Measurements from ENCODE around the gene RBM39. TPM values are rescaled to one million over a fixed set of nuclear protein-coding genes. Genes with fewer than 3 reads are reported as not detected.
"Not testable (repeated sequence)": the region's sequence is repeated elsewhere in the genome, so short reads cannot be mapped to it uniquely, and the experiment has no call there.

The RBM39 gene
- total and polyA plus RNA-seq, 2 experiments from 2014 or later: 259 to 413 TPM

- not testable (repeated sequence) for H3K79me2 ChIP-seq (replicated peaks; ENCODE audit: insufficient read depth); H3K4me2 ChIP-seq; H4K20me1 ChIP-seq (replicated peaks; ENCODE audit: insufficient read depth); ATAC-seq; H3K27me3 Mint-ChIP-seq (ENCODE audit: insufficient read depth, low read depth, poor library complexity); H3K4me3 ChIP-seq; H3K27ac ChIP-seq (ENCODE audit: low read depth); H3K27ac Mint-ChIP-seq; H3F3A ChIP-seq (replicated peaks; ENCODE audit: low read depth); H2AFZ ChIP-seq; H3K4me3 Mint-ChIP-seq; H3K4me1 Mint-ChIP-seq; H3K27me3 ChIP-seq (ENCODE audit: insufficient read depth); H3K9me2 ChIP-seq (ENCODE audit: insufficient read depth); H3K4me1 ChIP-seq (ENCODE audit: insufficient read depth)
- H3K36me3 ChIP-seq (ENCODE audit: insufficient read depth): peaks cover 12% of the 10 kb centered on the region; the same call in 1 of the 2 replicates
- Mint-ChIP-seq H3K36me3 (ENCODE audit: low read depth) (peaks cover 39% of the 10 kb centered on the region), H3K9me3 (peaks cover 16% of the 10 kb centered on the region)
- TF ChIP-seq CTCF (conservative IDR thresholded peaks at IDR 0.05; ENCODE audit: low read depth in 2 of 2): peak; percentile 47 to 76
- DNase-seq (ENCODE audit: low spot score): peak; percentile 60
Observed at GRCh38 chr20:35686872-35687271, 55.2 kb downstream of the RBM39 start.

- H3K27me3 Mint-ChIP-seq (ENCODE audit: insufficient read depth, low read depth, poor library complexity); H3K4me1 Mint-ChIP-seq; H4K20me1 ChIP-seq (replicated peaks; ENCODE audit: insufficient read depth); H3F3A ChIP-seq (replicated peaks; ENCODE audit: low read depth); H3K27ac ChIP-seq (ENCODE audit: low read depth); H3K9me2 ChIP-seq (ENCODE audit: insufficient read depth); H2AFZ ChIP-seq; H3K79me2 ChIP-seq (replicated peaks; ENCODE audit: insufficient read depth); H3K27me3 ChIP-seq (ENCODE audit: insufficient read depth); ATAC-seq; H3K4me2 ChIP-seq; H3K4me1 ChIP-seq (ENCODE audit: insufficient read depth); H3K4me3 Mint-ChIP-seq; H3K4me3 ChIP-seq; H3K27ac Mint-ChIP-seq; DNase-seq (ENCODE audit: low spot score): not testable (repeated sequence)
- Mint-ChIP-seq H3K9me3 (peaks cover 16% of the 10 kb centered on the region), H3K36me3 (ENCODE audit: low read depth) (peaks cover 35% of the 10 kb centered on the region)
- peaks cover 12% of the 10 kb centered on the region; the same call in 1 of the 2 replicates for H3K36me3 ChIP-seq (ENCODE audit: insufficient read depth)
Observed at GRCh38 chr20:35685368-35685767, 56.7 kb downstream of the RBM39 start.

GRCh38 chr20:35681960-35682359 is 60.1 kb downstream of the RBM39 start:
- no peak overlapping the region for H3K4me3 ChIP-seq
- no peak for ATAC-seq
- H2AFZ ChIP-seq: no peak overlapping the region
- no peaks in the 10 kb centered on the region for H4K20me1 ChIP-seq (replicated peaks; ENCODE audit: insufficient read depth)
- no peak overlapping the region for H3K27ac Mint-ChIP-seq
- no peaks in the 10 kb centered on the region for H3K36me3 ChIP-seq (ENCODE audit: insufficient read depth)
- no peak overlapping the region for H3K4me3 Mint-ChIP-seq
- H3K9me2 ChIP-seq (ENCODE audit: insufficient read depth): no peaks in the 10 kb centered on the region
- no peaks in the 10 kb centered on the region for H3K79me2 ChIP-seq (replicated peaks; ENCODE audit: insufficient read depth)
- peaks cover 2% of the 10 kb centered on the region for H3K27me3 Mint-ChIP-seq (ENCODE audit: insufficient read depth, low read depth, poor library complexity)
- H3K4me1 Mint-ChIP-seq: peaks cover 9% of the 10 kb centered on the region; the same call in 2 of the 3 replicates
- peaks cover 6% of the 10 kb centered on the region; the same call in 2 of the 3 replicates for H3K36me3 Mint-ChIP-seq (ENCODE audit: low read depth)
- 0 out of 2 replicates have a peak, but pooled peaks cover 3% of the 10 kb centered on the region for H3F3A ChIP-seq (replicated peaks; ENCODE audit: low read depth)
- H3K27me3 ChIP-seq (ENCODE audit: insufficient read depth): no peaks in the 10 kb centered on the region
- H3K27ac ChIP-seq (ENCODE audit: low read depth): no peak overlapping the region
- H3K9me3 Mint-ChIP-seq: no peaks in the 10 kb centered on the region
- H3K4me1 ChIP-seq (ENCODE audit: insufficient read depth): no peaks in the 10 kb centered on the region
- H3K4me2 ChIP-seq: no peak overlapping the region
- DNase-seq (ENCODE audit: low spot score): no peak
- TF ChIP-seq JUNB (IDR thresholded peaks at IDR 0.05; ENCODE audit: unreplicated experiment) (no peak), POLR2AphosphoS5 (IDR thresholded peaks at IDR 0.05; ENCODE audit: low read depth) (no peak)
- TF ChIP-seq, protein P1, sequence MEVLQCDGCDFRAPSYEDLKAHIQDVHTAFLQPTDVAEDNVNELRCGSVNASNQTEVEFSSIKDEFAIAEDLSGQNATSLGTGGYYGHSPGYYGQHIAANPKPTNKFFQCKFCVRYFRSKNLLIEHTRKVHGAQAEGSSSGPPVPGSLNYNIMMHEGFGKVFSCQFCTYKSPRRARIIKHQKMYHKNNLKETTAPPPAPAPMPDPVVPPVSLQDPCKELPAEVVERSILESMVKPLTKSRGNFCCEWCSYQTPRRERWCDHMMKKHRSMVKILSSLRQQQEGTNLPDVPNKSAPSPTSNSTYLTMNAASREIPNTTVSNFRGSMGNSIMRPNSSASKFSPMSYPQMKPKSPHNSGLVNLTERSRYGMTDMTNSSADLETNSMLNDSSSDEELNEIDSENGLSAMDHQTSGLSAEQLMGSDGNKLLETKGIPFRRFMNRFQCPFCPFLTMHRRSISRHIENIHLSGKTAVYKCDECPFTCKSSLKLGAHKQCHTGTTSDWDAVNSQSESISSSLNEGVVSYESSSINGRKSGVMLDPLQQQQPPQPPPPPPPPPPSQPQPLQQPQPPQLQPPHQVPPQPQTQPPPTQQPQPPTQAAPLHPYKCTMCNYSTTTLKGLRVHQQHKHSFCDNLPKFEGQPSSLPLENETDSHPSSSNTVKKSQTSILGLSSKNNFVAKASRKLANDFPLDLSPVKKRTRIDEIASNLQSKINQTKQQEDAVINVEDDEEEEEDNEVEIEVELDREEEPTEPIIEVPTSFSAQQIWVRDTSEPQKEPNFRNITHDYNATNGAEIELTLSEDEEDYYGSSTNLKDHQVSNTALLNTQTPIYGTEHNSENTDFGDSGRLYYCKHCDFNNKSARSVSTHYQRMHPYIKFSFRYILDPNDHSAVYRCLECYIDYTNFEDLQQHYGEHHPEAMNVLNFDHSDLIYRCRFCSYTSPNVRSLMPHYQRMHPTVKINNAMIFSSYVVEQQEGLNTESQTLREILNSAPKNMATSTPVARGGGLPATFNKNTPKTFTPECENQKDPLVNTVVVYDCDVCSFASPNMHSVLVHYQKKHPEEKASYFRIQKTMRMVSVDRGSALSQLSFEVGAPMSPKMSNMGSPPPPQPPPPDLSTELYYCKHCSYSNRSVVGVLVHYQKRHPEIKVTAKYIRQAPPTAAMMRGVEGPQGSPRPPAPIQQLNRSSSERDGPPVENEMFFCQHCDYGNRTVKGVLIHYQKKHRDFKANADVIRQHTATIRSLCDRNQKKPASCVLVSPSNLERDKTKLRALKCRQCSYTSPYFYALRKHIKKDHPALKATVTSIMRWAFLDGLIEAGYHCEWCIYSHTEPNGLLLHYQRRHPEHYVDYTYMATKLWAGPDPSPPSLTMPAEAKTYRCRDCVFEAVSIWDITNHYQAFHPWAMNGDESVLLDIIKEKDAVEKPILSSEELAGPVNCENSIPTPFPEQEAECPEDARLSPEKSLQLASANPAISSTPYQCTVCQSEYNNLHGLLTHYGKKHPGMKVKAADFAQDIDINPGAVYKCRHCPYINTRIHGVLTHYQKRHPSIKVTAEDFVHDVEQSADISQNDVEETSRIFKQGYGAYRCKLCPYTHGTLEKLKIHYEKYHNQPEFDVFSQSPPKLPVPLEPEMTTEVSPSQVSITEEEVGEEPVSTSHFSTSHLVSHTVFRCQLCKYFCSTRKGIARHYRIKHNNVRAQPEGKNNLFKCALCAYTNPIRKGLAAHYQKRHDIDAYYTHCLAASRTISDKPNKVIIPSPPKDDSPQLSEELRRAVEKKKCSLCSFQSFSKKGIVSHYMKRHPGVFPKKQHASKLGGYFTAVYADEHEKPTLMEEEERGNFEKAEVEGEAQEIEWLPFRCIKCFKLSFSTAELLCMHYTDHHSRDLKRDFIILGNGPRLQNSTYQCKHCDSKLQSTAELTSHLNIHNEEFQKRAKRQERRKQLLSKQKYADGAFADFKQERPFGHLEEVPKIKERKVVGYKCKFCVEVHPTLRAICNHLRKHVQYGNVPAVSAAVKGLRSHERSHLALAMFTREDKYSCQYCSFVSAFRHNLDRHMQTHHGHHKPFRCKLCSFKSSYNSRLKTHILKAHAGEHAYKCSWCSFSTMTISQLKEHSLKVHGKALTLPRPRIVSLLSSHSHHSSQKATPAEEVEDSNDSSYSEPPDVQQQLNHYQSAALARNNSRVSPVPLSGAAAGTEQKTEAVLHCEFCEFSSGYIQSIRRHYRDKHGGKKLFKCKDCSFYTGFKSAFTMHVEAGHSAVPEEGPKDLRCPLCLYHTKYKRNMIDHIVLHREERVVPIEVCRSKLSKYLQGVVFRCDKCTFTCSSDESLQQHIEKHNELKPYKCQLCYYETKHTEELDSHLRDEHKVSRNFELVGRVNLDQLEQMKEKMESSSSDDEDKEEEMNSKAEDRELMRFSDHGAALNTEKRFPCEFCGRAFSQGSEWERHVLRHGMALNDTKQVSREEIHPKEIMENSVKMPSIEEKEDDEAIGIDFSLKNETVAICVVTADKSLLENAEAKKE (CRISPR knock-in tag; IDR thresholded peaks at IDR 0.05): no peak
- TF ChIP-seq, protein P2, sequence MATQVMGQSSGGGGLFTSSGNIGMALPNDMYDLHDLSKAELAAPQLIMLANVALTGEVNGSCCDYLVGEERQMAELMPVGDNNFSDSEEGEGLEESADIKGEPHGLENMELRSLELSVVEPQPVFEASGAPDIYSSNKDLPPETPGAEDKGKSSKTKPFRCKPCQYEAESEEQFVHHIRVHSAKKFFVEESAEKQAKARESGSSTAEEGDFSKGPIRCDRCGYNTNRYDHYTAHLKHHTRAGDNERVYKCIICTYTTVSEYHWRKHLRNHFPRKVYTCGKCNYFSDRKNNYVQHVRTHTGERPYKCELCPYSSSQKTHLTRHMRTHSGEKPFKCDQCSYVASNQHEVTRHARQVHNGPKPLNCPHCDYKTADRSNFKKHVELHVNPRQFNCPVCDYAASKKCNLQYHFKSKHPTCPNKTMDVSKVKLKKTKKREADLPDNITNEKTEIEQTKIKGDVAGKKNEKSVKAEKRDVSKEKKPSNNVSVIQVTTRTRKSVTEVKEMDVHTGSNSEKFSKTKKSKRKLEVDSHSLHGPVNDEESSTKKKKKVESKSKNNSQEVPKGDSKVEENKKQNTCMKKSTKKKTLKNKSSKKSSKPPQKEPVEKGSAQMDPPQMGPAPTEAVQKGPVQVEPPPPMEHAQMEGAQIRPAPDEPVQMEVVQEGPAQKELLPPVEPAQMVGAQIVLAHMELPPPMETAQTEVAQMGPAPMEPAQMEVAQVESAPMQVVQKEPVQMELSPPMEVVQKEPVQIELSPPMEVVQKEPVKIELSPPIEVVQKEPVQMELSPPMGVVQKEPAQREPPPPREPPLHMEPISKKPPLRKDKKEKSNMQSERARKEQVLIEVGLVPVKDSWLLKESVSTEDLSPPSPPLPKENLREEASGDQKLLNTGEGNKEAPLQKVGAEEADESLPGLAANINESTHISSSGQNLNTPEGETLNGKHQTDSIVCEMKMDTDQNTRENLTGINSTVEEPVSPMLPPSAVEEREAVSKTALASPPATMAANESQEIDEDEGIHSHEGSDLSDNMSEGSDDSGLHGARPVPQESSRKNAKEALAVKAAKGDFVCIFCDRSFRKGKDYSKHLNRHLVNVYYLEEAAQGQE (IDR thresholded peaks at IDR 0.05; ENCODE audit: unreplicated experiment): no peak

Data from GM23338 (cell line).